HG03175 (cell line): ENCODE measurements around the gene COL6A1.
"Not testable (repeated sequence)": the region's sequence is repeated elsewhere in the genome, so short reads cannot be mapped to it uniquely, and the experiment has no call there.

Source experiments
- ATAC-seq: cut with Tn5 transposase; IDR thresholded peaks from one replicate; pipeline ENCODE4 v1.9.1; 2021; ENCODE audit warnings: mild to moderate bottlenecking, moderate library complexity; ENCODE audit not compliant: unreplicated experiment

The COL6A1 gene

GRCh38 chr21:45945868-45946210, 35.7 kb upstream of the COL6A1 start:
- no peak for ATAC-seq

DNA sequence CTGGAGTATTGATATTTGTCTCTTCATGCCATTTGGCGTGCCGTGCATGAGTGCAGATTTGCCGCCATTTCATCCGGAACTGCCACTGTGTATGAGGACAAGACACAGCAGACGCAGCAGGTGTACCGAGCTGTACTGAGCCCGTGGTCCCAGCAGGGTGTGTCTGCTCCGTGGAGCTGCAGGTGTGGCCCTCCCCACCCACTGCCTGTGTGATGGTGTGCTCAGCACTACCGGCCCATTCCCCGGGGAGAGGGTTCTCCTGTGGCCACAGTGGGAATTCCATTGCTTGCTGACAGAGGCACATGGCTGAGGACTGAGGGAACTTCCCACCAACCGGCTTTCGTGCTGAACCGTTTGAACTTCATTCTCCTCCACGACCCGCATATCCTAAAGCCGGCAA, 34.3 kb upstream of the COL6A1 start:
- ATAC-seq, result no peak

DNA sequence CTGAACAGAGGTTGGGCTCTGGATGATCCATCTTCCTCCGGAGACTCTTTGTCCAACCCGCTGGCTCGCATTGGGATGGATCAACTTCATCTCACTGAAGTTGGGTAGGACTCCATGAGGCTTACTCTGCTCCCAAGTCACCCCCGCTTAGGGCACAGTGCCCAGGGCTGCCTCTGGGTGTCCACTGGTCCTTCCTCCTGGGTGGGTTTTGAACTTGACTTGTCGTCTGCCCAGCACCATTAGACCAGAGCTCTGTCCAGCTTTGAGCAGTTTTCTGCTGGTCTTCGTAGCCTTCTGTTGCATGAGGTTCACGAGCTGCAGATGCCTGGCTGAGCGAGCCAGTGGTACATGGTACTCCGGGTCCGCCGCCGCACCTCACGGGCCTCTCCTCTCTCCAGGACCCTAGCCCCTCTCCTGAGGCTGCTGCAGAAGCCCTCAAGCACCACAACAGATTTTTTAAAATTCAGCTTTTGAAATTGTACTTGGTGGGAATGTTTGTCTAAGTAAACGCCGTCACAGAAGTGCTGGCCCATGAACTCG, 33.8 kb upstream of the COL6A1 start:
- no peak for ATAC-seq

DNA sequence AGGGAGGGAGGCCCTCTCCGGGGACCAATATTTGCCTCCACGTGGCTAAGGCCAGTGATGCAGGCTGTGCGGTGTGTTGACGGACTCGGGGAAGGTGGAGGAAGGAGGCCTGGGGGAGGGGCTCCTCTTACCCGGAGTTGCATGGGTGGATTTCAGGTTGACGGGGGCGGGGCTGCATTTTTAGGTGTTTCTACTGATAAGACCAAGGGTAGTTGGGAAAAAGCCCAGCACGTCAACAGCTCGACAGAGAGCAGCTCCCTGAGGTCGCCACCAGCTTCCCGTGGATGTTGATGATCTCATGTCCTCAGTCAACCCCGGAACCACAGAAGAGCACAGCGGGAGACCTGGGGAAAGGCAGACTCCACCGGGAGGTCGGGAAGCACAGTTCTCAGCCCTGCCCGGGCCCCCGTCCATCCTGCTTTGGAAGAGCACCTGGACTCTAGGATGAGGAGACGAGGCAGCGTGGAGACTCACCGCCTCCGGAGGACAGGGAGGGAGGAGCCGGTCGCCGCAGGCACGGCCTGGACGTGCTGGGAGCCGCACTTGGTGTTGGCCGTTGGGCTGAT, 32.9 kb upstream of the COL6A1 start:
- no peak for ATAC-seq

GRCh38 chr21:45949928-45950739, 31.4 kb upstream of the COL6A1 start:
- no peak for ATAC-seq

GRCh38 chr21:45950740-45951515, 30.6 kb upstream of the COL6A1 start:
- ATAC-seq, result no peak

- no peak for ATAC-seq
These were observed 29.9 kb upstream of the COL6A1 start for GRCh38 chr21:45951676-45952075.

DNA sequence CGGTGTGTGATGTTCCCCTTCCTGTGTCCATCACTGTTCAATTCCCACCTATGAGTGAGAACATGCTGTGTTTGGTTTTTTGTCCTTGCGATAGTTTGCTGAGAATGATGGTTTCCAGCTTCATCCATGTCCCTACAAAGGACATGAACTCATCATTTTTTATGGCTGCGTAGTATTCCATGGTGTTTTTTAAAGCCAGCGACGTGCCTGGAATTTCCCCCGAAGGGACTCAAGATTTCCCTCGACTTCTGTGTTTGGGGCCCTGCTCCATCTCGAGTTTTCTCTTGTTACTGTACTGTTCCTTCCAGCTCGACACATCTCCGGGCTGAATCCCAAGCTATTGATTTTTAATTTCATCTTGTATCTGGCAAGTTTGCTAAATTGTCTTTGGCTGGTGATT, 29.0 kb upstream of the COL6A1 start:
- ATAC-seq, result not testable (repeated sequence)

- no peak for ATAC-seq
These were observed 28.6 kb upstream of the COL6A1 start for GRCh38 chr21:45952974-45953373.

DNA sequence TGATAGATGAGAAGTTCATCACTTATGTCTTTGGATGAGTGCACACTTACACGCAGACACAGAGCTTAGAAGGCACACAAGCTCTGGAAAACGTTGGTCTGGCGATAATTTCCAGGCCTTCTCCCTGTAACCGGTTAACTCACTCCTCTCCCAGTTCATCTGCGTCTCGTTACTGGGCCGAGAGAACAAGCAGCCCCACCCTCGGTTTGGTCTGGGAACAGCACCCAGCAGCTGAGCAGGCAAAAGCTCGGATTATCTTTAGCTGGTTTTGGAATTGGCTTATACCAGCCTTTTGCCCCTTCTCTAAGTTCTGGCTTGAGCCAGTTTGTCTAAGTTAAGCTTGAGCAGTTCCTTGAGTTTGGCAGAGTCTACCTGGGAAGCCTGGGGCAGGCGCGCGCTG, 27.3 kb upstream of the COL6A1 start:
- ATAC-seq, result no peak

- no peak for ATAC-seq
These were observed 26.6 kb upstream of the COL6A1 start for GRCh38 chr21:45954921-45955320.

GRCh38 chr21:45957551-45957950, 24.0 kb upstream of the COL6A1 start:
- ATAC-seq, result no peak

- no peak for ATAC-seq
These were observed 23.5 kb upstream of the COL6A1 start for GRCh38 chr21:45957981-45958600.

DNA sequence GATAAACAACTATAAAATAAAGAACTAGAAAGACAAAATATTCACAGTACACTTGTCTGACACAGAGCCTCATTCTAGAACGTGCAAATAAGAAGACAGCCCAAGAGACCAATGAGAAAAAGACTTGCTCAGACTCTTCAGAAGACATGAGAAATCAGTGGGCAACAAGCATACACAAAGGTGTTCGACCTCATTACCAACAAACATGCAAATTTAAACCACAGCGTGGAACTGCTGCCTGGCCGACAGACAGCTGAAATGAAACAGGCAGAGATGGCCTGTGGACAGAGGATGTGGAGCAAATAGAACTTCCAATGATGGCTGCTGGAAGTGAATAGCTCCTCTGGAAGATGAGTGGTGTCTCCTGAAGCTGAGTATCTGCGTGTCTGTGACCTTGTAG, 22.4 kb upstream of the COL6A1 start:
- ATAC-seq, result no peak

DNA sequence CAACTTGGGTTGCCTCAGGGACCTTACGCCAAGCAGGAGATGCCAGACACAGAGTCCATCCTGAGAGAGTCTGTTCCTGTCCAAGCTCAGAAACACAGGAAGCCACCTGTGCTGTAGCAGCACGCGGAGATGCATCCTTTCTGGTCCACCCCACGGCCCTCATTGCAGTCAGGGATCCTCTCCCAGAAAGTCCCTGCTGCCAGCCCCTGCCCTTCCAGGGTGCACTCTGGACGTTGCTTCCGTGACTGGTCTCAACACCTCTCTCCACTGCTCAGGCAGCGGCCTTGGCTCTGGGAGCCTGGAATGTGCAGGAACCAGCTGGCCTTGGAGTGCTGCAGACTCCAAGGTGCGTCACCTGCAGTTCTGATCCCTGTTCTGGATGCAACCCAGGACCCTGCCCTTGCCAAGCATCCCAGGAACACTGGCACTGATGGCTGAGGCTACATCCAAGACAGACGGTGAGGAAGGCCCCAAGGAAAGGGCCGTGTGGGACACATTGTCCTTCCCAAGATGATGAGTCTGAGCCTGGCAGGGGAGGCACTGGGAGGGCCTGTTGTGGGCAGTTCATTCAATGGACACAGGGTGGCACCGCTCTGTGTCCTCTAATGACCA, 21.7 kb upstream of the COL6A1 start:
- ATAC-seq, result no peak

- not testable (repeated sequence) for ATAC-seq
These were observed 20.2 kb upstream of the COL6A1 start for GRCh38 chr21:45961408-45961807.

GRCh38 chr21:45962531-45963231, 18.9 kb upstream of the COL6A1 start:
- ATAC-seq, result no peak

DNA sequence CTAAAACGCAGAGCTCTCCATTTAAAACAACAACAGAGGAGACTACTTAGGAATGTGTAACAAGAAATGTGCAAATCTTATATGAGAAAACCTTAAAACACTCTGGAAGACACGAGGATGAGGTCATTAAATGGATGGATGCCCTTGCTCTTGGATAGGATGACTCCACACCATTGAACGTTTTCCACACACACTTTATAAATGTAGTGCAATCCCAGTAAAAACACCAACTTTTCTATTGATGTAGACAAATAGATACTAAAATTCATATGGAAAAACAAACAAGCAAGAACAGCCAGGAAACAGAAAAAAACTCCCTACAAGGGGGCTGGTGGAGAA, 18.4 kb upstream of the COL6A1 start:
- no peak for ATAC-seq

DNA sequence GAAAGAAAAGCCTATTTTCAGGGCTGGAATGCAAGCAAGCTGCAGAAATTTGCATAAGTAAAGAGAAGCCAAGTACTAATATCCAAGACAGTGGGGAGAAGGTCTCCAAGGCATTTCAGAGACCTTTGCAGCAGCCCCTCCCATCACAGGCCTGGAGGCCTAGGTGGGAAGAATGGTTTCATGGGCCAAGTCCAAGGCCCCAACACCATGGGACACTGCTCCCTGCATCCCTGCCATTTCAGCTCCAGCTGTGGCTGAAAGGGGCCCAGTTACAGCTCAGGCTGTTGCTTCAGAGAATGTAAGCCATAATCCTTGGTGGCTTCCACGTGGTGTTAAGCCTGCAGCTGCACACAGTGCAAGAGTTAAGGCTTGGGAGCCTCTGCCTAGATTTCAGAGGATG, 16.9 kb upstream of the COL6A1 start:
- no peak for ATAC-seq

DNA sequence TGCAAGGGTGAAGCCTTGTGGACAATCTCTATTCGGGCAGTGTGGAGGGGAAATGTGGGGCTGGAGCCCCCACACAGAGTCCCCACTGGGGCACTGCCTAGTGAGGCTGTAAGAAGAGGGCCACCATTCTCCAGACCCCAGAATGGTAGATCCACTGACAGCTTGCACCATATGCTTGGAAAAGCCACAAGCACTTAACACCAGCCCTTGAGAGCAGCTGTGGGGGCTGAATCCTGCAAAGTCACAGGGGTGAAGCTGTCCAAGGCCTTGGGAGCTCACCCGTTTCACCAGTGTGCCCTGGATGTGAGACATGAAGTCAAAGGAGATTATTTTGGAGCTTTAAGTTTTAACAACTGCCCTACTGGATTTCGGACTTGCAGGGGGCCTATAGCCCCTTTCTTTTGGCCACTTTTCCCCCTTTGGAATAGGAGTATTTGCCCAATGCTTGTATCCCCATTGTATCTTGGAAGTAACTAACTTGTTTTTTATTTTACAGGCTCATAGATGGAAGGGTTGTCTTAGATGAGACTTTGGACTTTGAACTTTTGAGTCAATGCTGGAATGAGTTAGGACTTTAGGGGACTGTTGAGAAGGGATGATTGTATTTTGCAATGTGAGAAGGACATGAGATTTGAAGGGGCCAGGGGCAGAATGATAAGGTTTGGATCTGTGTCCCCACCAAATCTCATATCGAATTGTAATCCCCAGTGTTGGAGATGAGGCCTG, 16.3 kb upstream of the COL6A1 start:
- no peak for ATAC-seq
